ENCODE results near the gene CRIM1. TPM values are rescaled to one million over a fixed set of nuclear protein-coding genes. Genes with fewer than 3 reads are reported as not detected.

Gene CRIM1
- total RNA-seq, 1 donor from 2014 or later, result 246 TPM

DNA sequence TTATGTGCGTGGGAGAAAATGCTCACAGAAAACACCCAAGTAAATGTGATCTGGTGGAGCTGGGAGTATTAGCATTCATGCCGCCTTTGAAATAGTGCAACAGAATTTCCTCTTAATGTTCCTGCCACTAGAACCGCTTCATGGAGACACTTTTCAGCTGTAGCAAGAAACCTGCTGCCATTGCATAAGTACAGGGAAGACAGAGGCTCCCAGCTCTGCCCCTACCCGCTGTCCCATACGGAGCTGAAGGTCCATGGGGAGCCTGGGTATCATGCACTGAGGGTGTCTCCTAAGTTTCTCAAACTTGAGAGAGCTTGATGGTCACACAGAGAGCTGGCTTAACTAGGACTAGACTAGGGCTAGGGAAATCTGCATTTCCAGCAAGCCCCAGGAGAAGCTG is 49.6 kb downstream of the CRIM1 start:
- no peak overlapping the region for H3K27ac Mint-ChIP-seq (ENCODE audit: unreplicated experiment)
- DNase-seq (ENCODE audit: low spot score), result no peak
- H3K4me3 Mint-ChIP-seq (ENCODE audit: unreplicated experiment), result no peak overlapping the region
- peaks cover 44% of the 10 kb centered on the region for H3K4me1 Mint-ChIP-seq (ENCODE audit: unreplicated experiment)
- TF ChIP-seq, protein P1, sequence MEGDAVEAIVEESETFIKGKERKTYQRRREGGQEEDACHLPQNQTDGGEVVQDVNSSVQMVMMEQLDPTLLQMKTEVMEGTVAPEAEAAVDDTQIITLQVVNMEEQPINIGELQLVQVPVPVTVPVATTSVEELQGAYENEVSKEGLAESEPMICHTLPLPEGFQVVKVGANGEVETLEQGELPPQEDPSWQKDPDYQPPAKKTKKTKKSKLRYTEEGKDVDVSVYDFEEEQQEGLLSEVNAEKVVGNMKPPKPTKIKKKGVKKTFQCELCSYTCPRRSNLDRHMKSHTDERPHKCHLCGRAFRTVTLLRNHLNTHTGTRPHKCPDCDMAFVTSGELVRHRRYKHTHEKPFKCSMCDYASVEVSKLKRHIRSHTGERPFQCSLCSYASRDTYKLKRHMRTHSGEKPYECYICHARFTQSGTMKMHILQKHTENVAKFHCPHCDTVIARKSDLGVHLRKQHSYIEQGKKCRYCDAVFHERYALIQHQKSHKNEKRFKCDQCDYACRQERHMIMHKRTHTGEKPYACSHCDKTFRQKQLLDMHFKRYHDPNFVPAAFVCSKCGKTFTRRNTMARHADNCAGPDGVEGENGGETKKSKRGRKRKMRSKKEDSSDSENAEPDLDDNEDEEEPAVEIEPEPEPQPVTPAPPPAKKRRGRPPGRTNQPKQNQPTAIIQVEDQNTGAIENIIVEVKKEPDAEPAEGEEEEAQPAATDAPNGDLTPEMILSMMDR (IDR thresholded peaks at IDR 0.05; ENCODE audit: unreplicated experiment), result no peak
- no peaks in the 10 kb centered on the region for H3K9me3 Mint-ChIP-seq (ENCODE audit: unreplicated experiment)
- H3K36me3 Mint-ChIP-seq (ENCODE audit: low read depth, unreplicated experiment), result no peaks in the 10 kb centered on the region
- peaks cover 3% of the 10 kb centered on the region for H3K27me3 Mint-ChIP-seq (ENCODE audit: unreplicated experiment)

DNA sequence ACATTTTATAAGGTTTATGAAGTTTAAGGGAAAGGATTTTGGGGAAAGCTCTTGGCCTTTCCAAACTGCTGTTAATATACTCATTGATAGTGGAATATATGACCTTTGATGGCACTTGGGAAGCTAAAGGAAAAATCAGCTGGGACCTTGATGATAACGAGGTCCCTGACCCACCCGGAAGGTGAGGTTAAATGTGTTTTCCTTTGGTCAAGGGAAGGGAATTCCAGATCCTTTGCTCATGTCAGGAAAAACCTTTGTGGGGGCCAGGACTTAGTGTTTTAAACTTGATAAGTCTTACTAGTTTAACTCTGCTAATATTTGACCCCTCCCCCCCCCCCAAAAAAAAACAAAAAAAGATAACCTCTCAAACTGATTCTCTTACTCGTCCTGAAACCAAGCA is 50.7 kb downstream of the CRIM1 start:
- Mint-ChIP-seq H3K9me3 (ENCODE audit: unreplicated experiment) (no peaks in the 10 kb centered on the region), H3K4me3 (ENCODE audit: unreplicated experiment) (no peak overlapping the region), H3K27me3 (ENCODE audit: unreplicated experiment) (peaks cover 3% of the 10 kb centered on the region), H3K36me3 (ENCODE audit: low read depth, unreplicated experiment) (no peaks in the 10 kb centered on the region), H3K4me1 (ENCODE audit: unreplicated experiment) (peaks cover 54% of the 10 kb centered on the region), H3K27ac (ENCODE audit: unreplicated experiment) (no peak overlapping the region)
- TF ChIP-seq, protein P1 (IDR thresholded peaks at IDR 0.05; ENCODE audit: unreplicated experiment), result no peak
- DNase-seq (ENCODE audit: low spot score), result no peak

DNA sequence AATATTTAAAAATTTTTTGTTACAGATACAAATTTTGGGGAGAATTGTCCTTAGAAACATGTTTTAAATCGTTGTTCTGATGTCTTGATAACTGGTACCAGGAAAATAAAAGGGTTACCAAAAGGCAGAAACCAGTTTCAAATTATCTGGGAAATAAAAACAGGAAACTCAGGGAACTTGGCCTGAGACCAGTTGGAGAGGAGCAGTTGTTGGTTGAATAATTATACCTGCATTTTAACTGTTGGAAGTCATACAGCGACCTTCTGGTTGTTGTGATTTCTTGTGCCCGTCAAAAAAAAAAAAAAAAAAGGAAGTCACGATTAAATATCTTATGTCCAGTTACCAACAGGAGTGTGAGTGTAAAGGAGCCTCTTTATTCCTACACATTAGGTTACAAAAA is 51.8 kb downstream of the CRIM1 start:
- Mint-ChIP-seq H3K4me3 (ENCODE audit: unreplicated experiment) (no peak overlapping the region), H3K27ac (ENCODE audit: unreplicated experiment) (peak overlapping the region; percentile 86), H3K27me3 (ENCODE audit: unreplicated experiment) (peaks cover 3% of the 10 kb centered on the region), H3K36me3 (ENCODE audit: low read depth, unreplicated experiment) (no peaks in the 10 kb centered on the region), H3K9me3 (ENCODE audit: unreplicated experiment) (no peaks in the 10 kb centered on the region), H3K4me1 (ENCODE audit: unreplicated experiment) (peaks cover 65% of the 10 kb centered on the region)
- TF ChIP-seq, protein P1 (IDR thresholded peaks at IDR 0.05; ENCODE audit: unreplicated experiment), result no peak
- DNase-seq (ENCODE audit: low spot score), result no peak

DNA sequence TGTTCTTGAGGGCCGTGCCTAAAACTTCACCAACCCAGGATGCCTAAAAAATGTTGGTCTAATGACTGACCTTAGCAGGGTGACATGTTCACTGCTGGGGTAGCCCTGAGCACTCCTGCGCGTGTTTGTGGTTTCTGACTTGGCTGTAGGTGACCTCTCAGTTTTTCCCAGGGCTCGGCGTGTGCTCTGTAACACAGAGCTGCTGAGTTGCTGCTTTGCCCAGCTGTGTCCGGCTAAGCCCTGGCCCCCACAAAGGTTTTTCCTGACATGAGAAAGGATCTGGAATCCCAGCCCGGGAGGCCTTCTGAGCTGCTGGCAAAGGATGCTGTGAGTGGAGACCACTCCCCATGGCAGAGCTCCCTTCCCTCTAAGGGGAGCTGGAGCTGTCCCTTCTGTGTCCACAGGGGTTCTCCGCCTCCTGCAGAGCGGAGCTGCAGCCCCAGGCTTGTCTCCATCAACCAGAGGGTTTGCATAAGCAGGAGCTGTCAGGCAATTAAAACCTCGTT is 52.7 kb downstream of the CRIM1 start:
- no peak overlapping the region for H3K4me3 Mint-ChIP-seq (ENCODE audit: unreplicated experiment)
- no peaks in the 10 kb centered on the region for H3K9me3 Mint-ChIP-seq (ENCODE audit: unreplicated experiment)
- peak; percentile 38 for DNase-seq (ENCODE audit: low spot score)
- no peaks in the 10 kb centered on the region for H3K36me3 Mint-ChIP-seq (ENCODE audit: low read depth, unreplicated experiment)
- H3K27me3 Mint-ChIP-seq (ENCODE audit: unreplicated experiment), result peaks cover 3% of the 10 kb centered on the region
- peaks cover 72% of the 10 kb centered on the region for H3K4me1 Mint-ChIP-seq (ENCODE audit: unreplicated experiment)
- TF ChIP-seq, protein P1 (IDR thresholded peaks at IDR 0.05; ENCODE audit: unreplicated experiment), result no peak
- peak overlapping the region; percentile 50 for H3K27ac Mint-ChIP-seq (ENCODE audit: unreplicated experiment)

DNA sequence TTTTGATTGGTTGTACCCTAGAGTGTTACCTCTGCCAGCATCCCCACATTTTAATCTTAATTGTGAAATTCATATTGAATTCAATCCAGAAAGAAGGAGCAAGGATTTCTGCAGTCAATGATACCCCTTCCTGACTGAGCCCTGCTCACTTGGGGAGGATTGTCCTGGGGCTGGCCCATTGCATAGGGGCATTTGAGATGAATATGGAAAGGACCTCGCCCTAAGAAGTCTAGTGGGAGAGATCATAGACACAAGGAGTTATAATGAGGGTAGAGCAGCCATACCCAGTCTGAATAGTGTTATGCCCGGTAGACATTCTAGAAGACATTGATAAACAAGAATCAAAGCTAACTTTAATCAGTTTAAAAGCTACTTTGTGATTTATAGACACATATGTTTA is 53.8 kb downstream of the CRIM1 start:
- peaks cover 3% of the 10 kb centered on the region for H3K27me3 Mint-ChIP-seq (ENCODE audit: unreplicated experiment)
- DNase-seq (ENCODE audit: low spot score), result no peak
- TF ChIP-seq, protein P1 (IDR thresholded peaks at IDR 0.05; ENCODE audit: unreplicated experiment), result no peak
- H3K4me1 Mint-ChIP-seq (ENCODE audit: unreplicated experiment), result peaks cover 83% of the 10 kb centered on the region
- H3K9me3 Mint-ChIP-seq (ENCODE audit: unreplicated experiment), result no peaks in the 10 kb centered on the region
- peak overlapping the region; percentile 61 for H3K27ac Mint-ChIP-seq (ENCODE audit: unreplicated experiment)
- no peak overlapping the region for H3K4me3 Mint-ChIP-seq (ENCODE audit: unreplicated experiment)
- H3K36me3 Mint-ChIP-seq (ENCODE audit: low read depth, unreplicated experiment), result no peaks in the 10 kb centered on the region
